ENCODE results near the gene CTTNBP2. TPM values are rescaled to one million over a fixed set of nuclear protein-coding genes. Genes with fewer than 3 reads are reported as not detected.

Gene CTTNBP2
- total RNA-seq, 2 donors from 2014 or later = 9.2 to 12.0 TPM

- DNase-seq (ENCODE audit: low spot score) (no peak), ATAC-seq (ENCODE audit: insufficient number of reproducible peaks, low FRiP score, low read depth) (no peak)
- H3K36me3 ChIP-seq = no peaks in the 10 kb centered on the region
- no peak for TF ChIP-seq CTCF (IDR thresholded peaks at IDR 0.05)
- H3K27me3 ChIP-seq (replicated peaks; ENCODE audit: insufficient read depth) = no peaks in the 10 kb centered on the region
- no peak overlapping the region for H3K4me3 ChIP-seq
- no peak overlapping the region for H3K27ac ChIP-seq
- peaks cover 0 to 21% of the 10 kb centered on the region in 2 donors for H3K4me1 ChIP-seq (ENCODE audit: control insufficient read depth in 1 of 2, low read depth in 2 of 2)
- no peaks in the 10 kb centered on the region for H3K9me3 ChIP-seq
Observed at GRCh38 chr7:117870448-117871130, 2.7 kb downstream of the CTTNBP2 start.

GRCh38 chr7:117869374-117869773 lies 3.9 kb downstream of the CTTNBP2 start:
- Histone ChIP-seq H3K4me3 (no peak overlapping the region), H3K9me3 (no peaks in the 10 kb centered on the region), H3K27ac (no peak overlapping the region), H3K36me3 (no peaks in the 10 kb centered on the region), H3K4me1 (ENCODE audit: control insufficient read depth in 1 of 2, low read depth in 2 of 2) (peaks cover 0 to 21% of the 10 kb centered on the region in 2 donors), H3K27me3 (replicated peaks; ENCODE audit: insufficient read depth) (no peaks in the 10 kb centered on the region)
- ATAC-seq (ENCODE audit: insufficient number of reproducible peaks, low FRiP score, low read depth) (no peak), DNase-seq (ENCODE audit: low spot score) (no peak)
- TF ChIP-seq CTCF (IDR thresholded peaks at IDR 0.05) = no peak

GRCh38 chr7:117863618-117864017 lies 9.6 kb downstream of the CTTNBP2 start:
- DNase-seq (ENCODE audit: low spot score) (no peak), ATAC-seq (ENCODE audit: insufficient number of reproducible peaks, low FRiP score, low read depth) (no peak)
- no peak for TF ChIP-seq CTCF (IDR thresholded peaks at IDR 0.05)
- H3K9me3 ChIP-seq = no peaks in the 10 kb centered on the region
- H3K4me1 ChIP-seq (ENCODE audit: control insufficient read depth in 1 of 2, low read depth in 2 of 2) = no peaks in the 10 kb centered on the region
- H3K36me3 ChIP-seq = peaks cover 4% of the 10 kb centered on the region
- no peak overlapping the region for H3K27ac ChIP-seq
- H3K27me3 ChIP-seq (replicated peaks; ENCODE audit: insufficient read depth) = no peaks in the 10 kb centered on the region
- no peak overlapping the region for H3K4me3 ChIP-seq

GRCh38 chr7:117862378-117862777 lies 10.9 kb downstream of the CTTNBP2 start:
- no peak overlapping the region for H3K4me3 ChIP-seq
- H3K27me3 ChIP-seq (replicated peaks; ENCODE audit: insufficient read depth) = no peaks in the 10 kb centered on the region
- no peaks in the 10 kb centered on the region for H3K9me3 ChIP-seq
- peaks cover 4% of the 10 kb centered on the region for H3K36me3 ChIP-seq
- no peak overlapping the region for H3K27ac ChIP-seq
- DNase-seq (ENCODE audit: low spot score) = no peak
- ATAC-seq (ENCODE audit: insufficient number of reproducible peaks, low FRiP score, low read depth) = no peak
- H3K4me1 ChIP-seq (ENCODE audit: control insufficient read depth in 1 of 2, low read depth in 2 of 2) = no peaks in the 10 kb centered on the region
- no peak for TF ChIP-seq CTCF (IDR thresholded peaks at IDR 0.05)

GRCh38 chr7:117859246-117859812 lies 13.9 kb downstream of the CTTNBP2 start:
- TF ChIP-seq CTCF (IDR thresholded peaks at IDR 0.05) = no peak
- Histone ChIP-seq H3K27ac (no peak overlapping the region), H3K4me1 (ENCODE audit: control insufficient read depth in 1 of 2, low read depth in 2 of 2) (no peaks in the 10 kb centered on the region), H3K36me3 (peaks cover 4% of the 10 kb centered on the region), H3K9me3 (no peaks in the 10 kb centered on the region), H3K27me3 (replicated peaks; ENCODE audit: insufficient read depth) (no peaks in the 10 kb centered on the region), H3K4me3 (no peak overlapping the region)
- ATAC-seq (ENCODE audit: insufficient number of reproducible peaks, low FRiP score, low read depth) = no peak
- DNase-seq (ENCODE audit: low spot score) = no peak
